Kidney epithelial cell (primary cell): ENCODE measurements around the gene NCKAP5. TPM values are rescaled to one million over a fixed set of nuclear protein-coding genes. Genes with fewer than 3 reads are reported as not detected.

Source experiments
- DNase-seq: peaks from one replicate; pipeline ENCODE4 v3.0.0-alpha.2; 2010; ENCODE audit warnings: low read depth
- H3K27me3 ChIP-seq: 2 replicates; pipeline ENCODE4 v1.6.0; 2011; ENCODE audit warnings: low read length; ENCODE audit not compliant: control insufficient read depth, insufficient read depth
- H3K36me3 ChIP-seq: 2 replicates; pipeline ENCODE4 v1.5.1; 2011; ENCODE audit warnings: low read length; ENCODE audit not compliant: control insufficient read depth, insufficient read depth
- H3K4me3 ChIP-seq: 2 replicates; pipeline ENCODE4 v1.5.1; 2011; ENCODE audit warnings: low read depth, mild to moderate bottlenecking, control low read depth, low read length
- CTCF ChIP-seq: IDR thresholded peaks from 2 replicates; pipeline ENCODE4 v1.5.1; 2011; ENCODE audit warnings: mild to moderate bottlenecking, moderate library complexity, low read length, control low read depth, inconsistent platforms; ENCODE audit not compliant: insufficient read depth, poor library complexity, severe bottlenecking
- total RNA-seq: library from RNA; depleted of rRNA; stranded (reverse); fragments of >200 nt; gene quantifications from 2 replicates; pipeline ENCODE4 v1.2.3, GENCODE V29; 2015

NCKAP5 gene
- total RNA-seq, 1 donor from 2014 or later, result 0.33 TPM

GRCh38 chr2:133411101-133411500 is 157.2 kb downstream of the NCKAP5 start:
- H3K36me3 ChIP-seq, result no peaks in the 10 kb centered on the region
- no peaks in the 10 kb centered on the region for H3K27me3 ChIP-seq
- TF ChIP-seq CTCF, result no peak
- no peak overlapping the region for H3K4me3 ChIP-seq
- no peak for DNase-seq

- TF ChIP-seq CTCF, result no peak
- no peaks in the 10 kb centered on the region for H3K27me3 ChIP-seq
- H3K36me3 ChIP-seq, result no peaks in the 10 kb centered on the region
- no peak for DNase-seq
- no peak overlapping the region for H3K4me3 ChIP-seq
Observed at GRCh38 chr2:133409581-133410285, 158.5 kb downstream of the NCKAP5 start.

- no peak for TF ChIP-seq CTCF
- DNase-seq, result no peak
- Histone ChIP-seq H3K27me3 (no peaks in the 10 kb centered on the region), H3K36me3 (no peaks in the 10 kb centered on the region), H3K4me3 (no peak overlapping the region)
Observed at GRCh38 chr2:133408671-133409070, 159.6 kb downstream of the NCKAP5 start.

- DNase-seq, result no peak
Observed at GRCh38 chr2:133407341-133407740, 160.9 kb downstream of the NCKAP5 start.

GRCh38 chr2:133405252-133405651 is 163.0 kb downstream of the NCKAP5 start:
- Histone ChIP-seq H3K36me3 (no peaks in the 10 kb centered on the region), H3K4me3 (no peak overlapping the region), H3K27me3 (no peaks in the 10 kb centered on the region)
- TF ChIP-seq CTCF, result no peak
- DNase-seq, result no peak

More at GRCh38 chr2:133407341-133407740, 160.9 kb downstream of the NCKAP5 start:
- Histone ChIP-seq H3K27me3 (no peaks in the 10 kb centered on the region), H3K36me3 (no peaks in the 10 kb centered on the region), H3K4me3 (no peak overlapping the region)
- no peak for TF ChIP-seq CTCF

GRCh38 chr2:133400411-133400810 is 167.9 kb downstream of the NCKAP5 start:
- no peak for DNase-seq
- Histone ChIP-seq H3K27me3 (no peaks in the 10 kb centered on the region), H3K4me3 (no peak overlapping the region), H3K36me3 (no peaks in the 10 kb centered on the region)
- TF ChIP-seq CTCF, result no peak
